Epithelial cell of esophagus (primary cell): ENCODE measurements around the gene EID2.

Experiments
- DNase-seq: peaks from one replicate; pipeline ENCODE4 v3.0.0; 2010; ENCODE audit warnings: low read depth
- H3K4me3 ChIP-seq: 2 replicates; pipeline ENCODE4 v1.5.1; 2011; ENCODE audit warnings: mild to moderate bottlenecking, low read length, control low read depth
- TF ChIP-seq, protein P1 (sequence below): IDR thresholded peaks from 2 replicates; pipeline ENCODE4 v1.5.1; 2011; ENCODE audit warnings: low read depth, mild to moderate bottlenecking, low read length, control low read depth, inconsistent platforms; ENCODE audit not compliant: insufficient read depth; ENCODE audit errors: missing control alignments

Gene EID2

DNA sequence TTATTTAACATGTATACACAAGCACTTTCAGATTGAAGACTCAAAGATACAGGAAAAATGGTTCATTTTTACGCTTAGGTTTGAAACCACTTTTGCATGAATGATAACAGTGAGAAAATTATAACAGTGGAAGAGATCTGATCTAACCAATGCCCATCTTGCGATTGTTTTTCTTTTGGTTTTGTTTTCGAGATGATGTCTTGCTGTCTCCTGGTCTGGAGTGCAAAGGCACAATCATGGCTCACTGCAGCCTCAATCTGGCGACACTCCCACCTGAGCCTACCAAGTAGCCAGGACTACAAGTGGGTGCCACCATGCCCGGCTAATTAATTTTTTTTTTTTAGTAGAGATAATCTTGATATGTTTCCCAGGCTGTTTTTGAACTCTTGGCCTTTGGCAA, 10.2 kb upstream of the EID2 start:
- no peak for DNase-seq
- TF ChIP-seq, protein P1, sequence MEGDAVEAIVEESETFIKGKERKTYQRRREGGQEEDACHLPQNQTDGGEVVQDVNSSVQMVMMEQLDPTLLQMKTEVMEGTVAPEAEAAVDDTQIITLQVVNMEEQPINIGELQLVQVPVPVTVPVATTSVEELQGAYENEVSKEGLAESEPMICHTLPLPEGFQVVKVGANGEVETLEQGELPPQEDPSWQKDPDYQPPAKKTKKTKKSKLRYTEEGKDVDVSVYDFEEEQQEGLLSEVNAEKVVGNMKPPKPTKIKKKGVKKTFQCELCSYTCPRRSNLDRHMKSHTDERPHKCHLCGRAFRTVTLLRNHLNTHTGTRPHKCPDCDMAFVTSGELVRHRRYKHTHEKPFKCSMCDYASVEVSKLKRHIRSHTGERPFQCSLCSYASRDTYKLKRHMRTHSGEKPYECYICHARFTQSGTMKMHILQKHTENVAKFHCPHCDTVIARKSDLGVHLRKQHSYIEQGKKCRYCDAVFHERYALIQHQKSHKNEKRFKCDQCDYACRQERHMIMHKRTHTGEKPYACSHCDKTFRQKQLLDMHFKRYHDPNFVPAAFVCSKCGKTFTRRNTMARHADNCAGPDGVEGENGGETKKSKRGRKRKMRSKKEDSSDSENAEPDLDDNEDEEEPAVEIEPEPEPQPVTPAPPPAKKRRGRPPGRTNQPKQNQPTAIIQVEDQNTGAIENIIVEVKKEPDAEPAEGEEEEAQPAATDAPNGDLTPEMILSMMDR: no peak
- H3K4me3 ChIP-seq: no peak overlapping the region

DNA sequence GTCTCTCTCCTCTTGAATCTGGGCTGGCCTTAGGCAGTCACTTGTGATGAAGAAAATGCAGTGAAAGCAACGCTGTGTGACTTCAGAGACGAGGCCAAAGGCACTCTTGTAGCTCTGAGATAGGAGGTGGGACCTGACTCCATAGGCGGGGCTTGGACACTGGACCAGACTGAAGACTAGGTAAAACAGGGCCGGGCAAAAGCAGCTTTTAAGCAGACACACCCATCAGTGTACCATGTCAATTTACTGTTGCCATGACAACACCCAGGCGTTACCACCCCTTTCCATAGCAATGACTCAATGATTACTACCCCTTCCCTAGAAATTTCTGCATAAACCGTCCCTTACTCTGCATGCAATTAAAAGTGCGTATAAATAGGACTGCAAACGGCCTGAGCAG, 6.6 kb upstream of the EID2 start:
- TF ChIP-seq, protein P1: no peak

DNA sequence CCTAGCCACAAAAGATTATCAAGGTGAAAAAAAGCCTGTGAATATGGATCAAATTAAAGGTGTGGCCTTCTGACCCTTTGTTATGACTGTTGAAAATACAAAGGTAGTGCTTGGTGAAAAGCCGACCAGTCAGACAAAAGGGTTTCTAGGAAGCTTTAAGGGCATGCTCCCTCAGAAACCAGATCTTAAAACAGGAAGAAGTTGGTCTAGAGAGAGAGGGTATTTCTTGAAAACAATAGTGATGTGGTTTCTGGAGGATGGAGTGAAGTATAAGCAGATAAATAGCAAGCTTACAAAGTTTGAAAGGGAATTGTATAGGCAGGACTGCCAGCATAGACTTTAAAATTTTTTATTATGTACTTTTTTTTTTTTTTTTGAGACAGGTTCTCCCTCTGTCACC, 5.0 kb upstream of the EID2 start:
- TF ChIP-seq, protein P1: no peak
- DNase-seq: no peak

More for the DNA sequence above, 6.6 kb upstream of the EID2 start:
- no peak overlapping the region for H3K4me3 ChIP-seq
- DNase-seq: peak; percentile 30

DNA sequence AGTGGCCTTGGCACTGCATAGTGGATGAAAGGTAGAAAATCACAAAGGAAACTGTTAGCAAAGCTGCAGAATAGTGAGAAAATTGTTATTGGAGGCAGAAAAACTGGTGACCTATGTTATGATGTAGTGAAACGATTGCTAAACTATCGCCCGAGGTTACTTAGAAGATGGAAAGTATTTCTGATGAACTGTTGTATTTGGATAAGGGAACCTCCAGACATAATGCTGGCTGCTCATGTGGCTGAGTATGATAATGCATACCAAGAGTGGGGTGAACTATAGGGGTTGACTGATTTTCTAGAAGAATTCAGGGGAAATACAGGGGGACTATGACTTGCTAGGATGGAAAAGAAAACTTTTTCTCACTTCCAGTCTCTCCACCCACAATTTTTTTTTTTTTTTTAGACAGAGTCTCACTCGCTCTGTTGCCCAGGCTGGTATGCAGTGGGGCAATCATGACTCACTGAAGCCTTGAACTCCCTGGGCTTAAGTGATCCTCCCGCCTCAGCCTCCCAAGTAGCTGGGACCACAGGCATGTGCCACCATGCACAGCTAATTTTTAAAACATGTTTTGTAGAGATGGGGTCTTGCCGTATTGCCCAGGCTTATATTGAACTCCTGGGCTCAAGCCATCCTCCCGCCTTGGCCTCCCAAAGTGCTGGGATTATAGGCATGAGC, 4.4 kb upstream of the EID2 start:
- no peak overlapping the region for H3K4me3 ChIP-seq
- DNase-seq: peak; percentile 73
- TF ChIP-seq, protein P1: no peak

More for the DNA sequence above, 5.0 kb upstream of the EID2 start:
- H3K4me3 ChIP-seq: no peak overlapping the region

DNA sequence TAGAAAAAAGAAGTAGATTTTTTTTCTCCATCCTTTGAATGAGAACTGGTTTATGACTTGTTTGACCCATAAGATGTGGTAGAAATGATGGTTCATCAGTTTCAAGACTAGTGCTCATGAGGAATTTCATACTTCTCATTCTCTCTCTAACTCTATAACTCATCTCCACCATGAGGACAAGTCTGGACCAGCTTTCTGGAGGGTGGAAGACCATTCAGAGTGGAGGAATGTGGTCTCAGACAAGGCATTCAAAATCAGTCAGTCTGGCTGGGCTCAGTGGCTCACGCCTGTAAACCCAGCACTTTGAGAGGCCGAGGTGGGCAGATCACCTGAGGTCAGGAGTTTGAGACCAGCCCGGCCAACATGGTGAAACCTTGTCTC, 3.5 kb upstream of the EID2 start:
- DNase-seq: peak; percentile 96
- H3K4me3 ChIP-seq: no peak overlapping the region
- TF ChIP-seq, protein P1: no peak

DNA sequence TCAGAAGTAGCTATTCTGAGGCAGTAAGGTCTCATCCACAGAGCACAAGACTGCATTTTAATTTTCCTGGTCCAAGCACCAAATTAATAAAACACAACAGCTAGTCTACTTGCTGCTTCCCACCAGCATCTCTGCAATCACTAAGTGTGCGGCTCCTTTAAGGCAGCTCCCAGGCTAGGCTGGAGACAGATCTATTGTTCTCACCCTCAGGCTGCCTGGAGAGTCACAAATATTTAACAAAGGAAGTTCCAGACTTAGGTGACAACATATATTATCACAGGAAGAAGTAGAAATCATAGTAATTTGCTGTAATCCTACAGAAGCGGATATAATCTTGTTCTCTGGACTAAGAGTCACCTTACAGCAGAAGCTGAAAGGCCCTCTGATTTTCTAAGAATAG, 2.2 kb upstream of the EID2 start:
- DNase-seq: peak; percentile 20
- TF ChIP-seq, protein P1: no peak
- no peak overlapping the region for H3K4me3 ChIP-seq

DNA sequence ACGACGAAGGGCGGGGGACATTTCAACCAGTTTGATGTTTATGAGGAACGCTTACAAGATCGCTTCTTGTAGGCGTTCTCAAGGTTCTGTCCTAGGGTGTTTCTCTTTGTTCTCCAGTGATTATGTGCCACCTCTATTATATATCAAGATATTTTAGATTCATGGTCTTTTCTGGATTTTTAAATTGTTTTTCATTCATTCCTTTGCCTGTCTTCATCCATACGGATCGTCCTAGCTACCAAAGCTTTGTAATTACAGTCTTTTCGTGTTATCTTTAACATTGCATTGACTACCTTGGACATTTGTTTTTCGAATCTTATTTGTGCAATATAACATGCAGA, 342 bp upstream of the EID2 start:
- TF ChIP-seq, protein P1: no peak
- H3K4me3 ChIP-seq: no peak overlapping the region
- DNase-seq: no peak
